H7 (cell line): ENCODE data around the gene BCAR3. TPM values are rescaled to one million over a fixed set of nuclear protein-coding genes. Genes with fewer than 3 reads are reported as not detected.

Experiments
- DNase-seq: peaks from one replicate; pipeline ENCODE4 v3.0.0; 2012
- H3K27me3 ChIP-seq: 2 replicates; pipeline ENCODE4 v1.6.0; 2011; ENCODE audit warnings: mild to moderate bottlenecking, low read length; ENCODE audit not compliant: control insufficient read depth, insufficient read depth
- H3K36me3 ChIP-seq: replicated peaks from 2 replicates; pipeline ENCODE4 v1.5.1; 2011; ENCODE audit warnings: low read length; ENCODE audit not compliant: control insufficient read depth, insufficient read depth
- H3K4me3 ChIP-seq: 2 replicates; pipeline ENCODE4 v1.5.1; 2011; ENCODE audit warnings: low read depth, mild to moderate bottlenecking, control low read depth, low read length, moderate library complexity; ENCODE audit not compliant: insufficient read depth
- total RNA-seq: library from RNA; depleted of rRNA; stranded (reverse); fragments of >200 nt; shearing (Covaris generic); gene quantifications from 2 replicates; pipeline ENCODE4 v1.2.3, GENCODE V29; 2014

The BCAR3 gene
- total RNA-seq, 1 experiment from 2014 or later = 67.4 TPM

- H3K36me3 ChIP-seq = no peaks in the 10 kb centered on the region
- no peak overlapping the region for H3K4me3 ChIP-seq
- no peaks in the 10 kb centered on the region for H3K27me3 ChIP-seq
- DNase-seq = no peak
Measured at GRCh38 chr1:93619507-93620171, 62.0 kb downstream of the BCAR3 start.

- no peak overlapping the region for H3K4me3 ChIP-seq
- DNase-seq = no peak
Measured at GRCh38 chr1:93617670-93618499, 63.8 kb downstream of the BCAR3 start.

GRCh38 chr1:93616996-93617669 lies 64.5 kb downstream of the BCAR3 start:
- Histone ChIP-seq H3K4me3 (no peak overlapping the region), H3K36me3 (no peaks in the 10 kb centered on the region), H3K27me3 (no peaks in the 10 kb centered on the region)
- no peak for DNase-seq

More at GRCh38 chr1:93617670-93618499, 63.8 kb downstream of the BCAR3 start:
- Histone ChIP-seq H3K27me3 (no peaks in the 10 kb centered on the region), H3K36me3 (no peaks in the 10 kb centered on the region)

GRCh38 chr1:93616221-93616995 lies 65.2 kb downstream of the BCAR3 start:
- Histone ChIP-seq H3K27me3 (no peaks in the 10 kb centered on the region), H3K4me3 (no peak overlapping the region), H3K36me3 (no peaks in the 10 kb centered on the region)
- no peak for DNase-seq

- no peak overlapping the region for H3K4me3 ChIP-seq
- H3K36me3 ChIP-seq = no peaks in the 10 kb centered on the region
- DNase-seq = peak; percentile 55
Measured at GRCh38 chr1:93615582-93616150, 66.0 kb downstream of the BCAR3 start.

GRCh38 chr1:93614986-93615581 lies 66.6 kb downstream of the BCAR3 start:
- no peak overlapping the region for H3K4me3 ChIP-seq
- no peaks in the 10 kb centered on the region for H3K27me3 ChIP-seq
- no peaks in the 10 kb centered on the region for H3K36me3 ChIP-seq
- no peak for DNase-seq

More at GRCh38 chr1:93615582-93616150, 66.0 kb downstream of the BCAR3 start:
- no peaks in the 10 kb centered on the region for H3K27me3 ChIP-seq

- no peaks in the 10 kb centered on the region for H3K36me3 ChIP-seq
- DNase-seq = no peak
Measured at GRCh38 chr1:93614541-93614940, 67.1 kb downstream of the BCAR3 start.

GRCh38 chr1:93613898-93614297 lies 67.7 kb downstream of the BCAR3 start:
- Histone ChIP-seq H3K36me3 (no peaks in the 10 kb centered on the region), H3K27me3 (no peaks in the 10 kb centered on the region), H3K4me3 (no peak overlapping the region)
- no peak for DNase-seq

More at GRCh38 chr1:93614541-93614940, 67.1 kb downstream of the BCAR3 start:
- Histone ChIP-seq H3K27me3 (no peaks in the 10 kb centered on the region), H3K4me3 (no peak overlapping the region)

GRCh38 chr1:93612510-93612909 lies 69.1 kb downstream of the BCAR3 start:
- H3K27me3 ChIP-seq = no peaks in the 10 kb centered on the region
- H3K36me3 ChIP-seq = no peaks in the 10 kb centered on the region
- no peak overlapping the region for H3K4me3 ChIP-seq
- no peak for DNase-seq

- DNase-seq = no peak
- Histone ChIP-seq H3K4me3 (no peak overlapping the region), H3K27me3 (no peaks in the 10 kb centered on the region), H3K36me3 (no peaks in the 10 kb centered on the region)
Measured at GRCh38 chr1:93611668-93612067, 70.0 kb downstream of the BCAR3 start.

- no peak for DNase-seq
- H3K27me3 ChIP-seq = no peaks in the 10 kb centered on the region
- no peaks in the 10 kb centered on the region for H3K36me3 ChIP-seq
- H3K4me3 ChIP-seq = no peak overlapping the region
Measured at GRCh38 chr1:93609536-93609935, 72.1 kb downstream of the BCAR3 start.

- Histone ChIP-seq H3K36me3 (no peaks in the 10 kb centered on the region), H3K27me3 (no peaks in the 10 kb centered on the region), H3K4me3 (no peak overlapping the region)
- no peak for DNase-seq
Measured at GRCh38 chr1:93608187-93609109, 73.2 kb downstream of the BCAR3 start.

GRCh38 chr1:93607814-93608186 lies 73.8 kb downstream of the BCAR3 start:
- H3K4me3 ChIP-seq = no peak overlapping the region
- no peaks in the 10 kb centered on the region for H3K36me3 ChIP-seq
- H3K27me3 ChIP-seq = no peaks in the 10 kb centered on the region
- no peak for DNase-seq
